Stimulated activated CD8-positive, alpha-beta memory T cell treated with anti-CD3 and anti-CD28 coated beads, Interleukin-7, amount 100 ng/mL, for 48 hours (primary cell): ENCODE data around the gene UBALD1.
"Not testable (repeated sequence)": the region's sequence is repeated elsewhere in the genome, so short reads cannot be mapped to it uniquely, and the experiment has no call there.

ENCODE experiments used
- DNase-seq, 2 donors: peaks; one replicate each; pipeline ENCODE4 v3.0.0-alpha.2; 2020; ENCODE audit warnings: low read depth in 1 of 2; ENCODE audit errors: extremely low read depth in 1 of 2

Gene UBALD1

GRCh38 chr16:4599545-4599944 is 15.1 kb downstream of the UBALD1 start:
- no peak for DNase-seq

- DNase-seq = no peak
Measured at GRCh38 chr16:4599037-4599436, 15.7 kb downstream of the UBALD1 start.

GRCh38 chr16:4597174-4597573 is 17.5 kb downstream of the UBALD1 start:
- no peak for DNase-seq

- no peak for DNase-seq
Measured at GRCh38 chr16:4594433-4595410, 20.0 kb downstream of the UBALD1 start.

- DNase-seq = no peak
Measured at GRCh38 chr16:4593086-4593485, 21.6 kb downstream of the UBALD1 start.

GRCh38 chr16:4591706-4592470 is 22.8 kb downstream of the UBALD1 start:
- no peak for DNase-seq

- no peak for DNase-seq
Measured at GRCh38 chr16:4591191-4591590, 23.5 kb downstream of the UBALD1 start.

GRCh38 chr16:4588961-4589360 is 25.7 kb downstream of the UBALD1 start:
- DNase-seq = no peak

GRCh38 chr16:4588386-4588785 is 26.3 kb downstream of the UBALD1 start:
- DNase-seq = no peak

GRCh38 chr16:4586291-4586690 is 28.4 kb downstream of the UBALD1 start:
- DNase-seq = no peak

- no peak for DNase-seq
Measured at GRCh38 chr16:4583906-4584305, 30.8 kb downstream of the UBALD1 start.

GRCh38 chr16:4580250-4580649 is 34.4 kb downstream of the UBALD1 start:
- DNase-seq = no peak

- no peak for DNase-seq
Measured at GRCh38 chr16:4578961-4579530, 35.6 kb downstream of the UBALD1 start.

GRCh38 chr16:4576008-4576407 is 38.7 kb downstream of the UBALD1 start:
- no peak for DNase-seq

GRCh38 chr16:4574919-4575705 is 39.6 kb downstream of the UBALD1 start:
- DNase-seq = no peak

- not testable (repeated sequence) for DNase-seq
Measured at GRCh38 chr16:4573926-4574325, 40.8 kb downstream of the UBALD1 start.

- no peak for DNase-seq
Measured at GRCh38 chr16:4572715-4573114, 42.0 kb downstream of the UBALD1 start.

- no peak for DNase-seq
Measured at GRCh38 chr16:4570688-4571321, 43.9 kb downstream of the UBALD1 start.

GRCh38 chr16:4570086-4570485 is 44.6 kb downstream of the UBALD1 start:
- DNase-seq = no peak

- DNase-seq = no peak
Measured at GRCh38 chr16:4566144-4566543, 48.5 kb downstream of the UBALD1 start.
